Activated naive CD8-positive, alpha-beta T cell treated with anti-CD3 and anti-CD28 coated beads for 36 hours (primary cell): ENCODE results near the gene ASZ1. TPM values are rescaled to one million over a fixed set of nuclear protein-coding genes. Genes with fewer than 3 reads are reported as not detected.

ENCODE experiments used
- DNase-seq: peaks from one replicate; pipeline ENCODE4 v3.0.0; 2021
- H3K27ac Mint-ChIP-seq: one replicate; pipeline ENCODE4 v1.8.0; 2022; ENCODE audit warnings: mild to moderate bottlenecking, moderate library complexity, mixed read lengths
- H3K27me3 Mint-ChIP-seq: one replicate; pipeline ENCODE4 v1.8.0; 2022; ENCODE audit warnings: mild to moderate bottlenecking, mixed read lengths
- H3K36me3 Mint-ChIP-seq: one replicate; pipeline ENCODE4 v1.8.0; 2021; ENCODE audit warnings: mild to moderate bottlenecking, mixed read lengths
- H3K4me1 Mint-ChIP-seq: one replicate; pipeline ENCODE4 v1.8.0; 2021; ENCODE audit warnings: mixed read lengths
- H3K4me3 Mint-ChIP-seq: one replicate; pipeline ENCODE4 v1.8.0; 2022; ENCODE audit warnings: mild to moderate bottlenecking, moderate library complexity, mixed read lengths
- H3K9me3 Mint-ChIP-seq: one replicate; pipeline ENCODE4 v1.8.0; 2022; ENCODE audit warnings: mixed read lengths
- total RNA-seq, 2 experiments: library from RNA; stranded (reverse); gene quantifications; one replicate each; pipeline ENCODE4 v1.2.3, GENCODE V29; 2021

The ASZ1 gene
- total RNA-seq, 2 experiments from 2014 or later: not detected

DNA sequence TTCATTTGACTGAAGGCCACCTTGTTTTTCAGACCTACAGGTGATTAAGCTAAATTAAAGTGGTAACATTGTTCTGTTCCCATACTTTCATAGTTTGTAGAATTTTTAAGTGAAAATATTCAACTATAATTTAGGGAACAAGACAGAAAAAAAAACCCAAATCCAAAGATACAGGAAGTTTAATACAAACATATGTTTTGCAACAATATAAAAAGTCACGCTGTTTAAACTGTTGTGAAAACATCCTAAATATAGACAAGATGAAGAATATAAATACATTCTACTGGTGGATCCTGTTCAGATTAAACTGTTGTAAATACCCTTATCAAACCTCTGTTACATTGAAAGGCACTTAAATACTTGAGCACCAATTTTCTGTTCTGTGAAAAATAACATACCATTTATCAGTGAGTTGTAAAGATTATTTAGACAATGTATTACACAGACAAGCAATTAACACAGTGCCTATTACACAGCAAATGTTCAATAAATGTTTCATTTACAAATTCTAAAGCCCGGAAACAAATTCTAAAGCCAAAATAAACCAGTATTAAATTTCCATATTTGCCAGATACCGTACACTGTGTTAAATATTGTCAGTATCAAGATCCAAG, 14.2 kb downstream of the ASZ1 start:
- H3K27ac Mint-ChIP-seq: no peak overlapping the region
- H3K4me1 Mint-ChIP-seq: no peaks in the 10 kb centered on the region
- no peak for DNase-seq
- H3K4me3 Mint-ChIP-seq: no peak overlapping the region
- peaks cover 2% of the 10 kb centered on the region for H3K9me3 Mint-ChIP-seq
- H3K27me3 Mint-ChIP-seq: no peaks in the 10 kb centered on the region
- H3K36me3 Mint-ChIP-seq: no peaks in the 10 kb centered on the region

DNA sequence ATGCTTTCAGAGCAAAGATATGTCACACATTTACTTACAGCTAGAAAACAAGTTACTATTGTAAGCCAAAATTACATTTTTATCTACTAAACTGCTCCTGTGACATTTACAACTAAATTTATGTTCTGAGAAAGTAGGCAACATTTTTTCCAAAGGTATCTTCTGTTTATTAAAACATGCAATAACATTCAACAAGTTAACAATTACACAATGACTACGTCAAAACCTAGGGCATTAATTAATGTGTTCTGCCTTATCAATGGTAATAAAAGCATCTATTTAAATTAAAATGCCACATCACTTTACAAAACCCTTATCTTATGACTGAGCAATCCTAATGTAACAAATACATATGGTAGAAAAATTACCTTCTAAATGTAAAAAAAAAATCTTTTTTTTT, 14.9 kb downstream of the ASZ1 start:
- Mint-ChIP-seq H3K4me1 (no peaks in the 10 kb centered on the region), H3K36me3 (no peaks in the 10 kb centered on the region), H3K9me3 (peaks cover 2% of the 10 kb centered on the region), H3K4me3 (no peak overlapping the region), H3K27ac (no peak overlapping the region), H3K27me3 (no peaks in the 10 kb centered on the region)
- no peak for DNase-seq

DNA sequence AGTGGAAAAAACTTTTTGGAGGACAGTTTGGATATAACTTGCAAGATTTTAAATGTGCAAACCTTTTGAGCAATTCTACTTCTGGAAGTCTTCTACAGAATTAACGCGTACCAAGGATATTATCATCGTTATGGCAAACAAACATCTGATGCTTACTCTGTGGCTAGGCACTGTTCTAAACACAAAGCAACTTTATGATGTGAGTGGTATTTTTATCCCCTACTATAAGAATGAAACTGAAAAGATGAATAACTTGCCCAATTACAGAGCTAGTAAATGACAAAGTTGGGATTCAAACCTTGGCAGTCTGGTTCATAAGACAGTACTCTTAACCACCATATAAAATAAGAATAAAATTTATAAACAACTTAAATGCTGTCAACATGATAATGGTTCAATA, 15.8 kb downstream of the ASZ1 start:
- peaks cover 2% of the 10 kb centered on the region for H3K9me3 Mint-ChIP-seq
- no peaks in the 10 kb centered on the region for H3K36me3 Mint-ChIP-seq
- H3K4me3 Mint-ChIP-seq: no peak overlapping the region
- H3K4me1 Mint-ChIP-seq: no peaks in the 10 kb centered on the region
- H3K27ac Mint-ChIP-seq: no peak overlapping the region
- H3K27me3 Mint-ChIP-seq: no peaks in the 10 kb centered on the region
- no peak for DNase-seq

DNA sequence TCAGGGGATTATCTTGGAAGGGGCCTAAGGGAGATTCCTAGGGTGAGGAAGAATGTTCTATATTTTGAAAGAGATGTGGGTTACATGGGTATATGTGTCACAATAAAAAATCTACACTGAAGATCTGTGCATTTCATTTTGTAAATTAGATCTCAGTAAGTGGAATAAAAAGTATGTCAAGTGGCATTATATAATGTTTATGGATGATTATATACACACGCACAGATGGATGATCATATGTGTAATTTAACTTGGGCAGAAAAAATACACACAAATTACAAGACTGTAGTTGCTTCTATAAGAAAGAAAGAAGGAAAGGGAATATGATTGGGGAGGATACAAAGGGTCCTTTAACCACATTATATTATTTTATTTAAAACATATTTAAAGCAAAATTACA, 18.5 kb downstream of the ASZ1 start:
- Mint-ChIP-seq H3K27me3 (no peaks in the 10 kb centered on the region), H3K4me3 (no peak overlapping the region), H3K27ac (no peak overlapping the region), H3K4me1 (no peaks in the 10 kb centered on the region), H3K9me3 (no peaks in the 10 kb centered on the region), H3K36me3 (no peaks in the 10 kb centered on the region)
- DNase-seq: no peak

DNA sequence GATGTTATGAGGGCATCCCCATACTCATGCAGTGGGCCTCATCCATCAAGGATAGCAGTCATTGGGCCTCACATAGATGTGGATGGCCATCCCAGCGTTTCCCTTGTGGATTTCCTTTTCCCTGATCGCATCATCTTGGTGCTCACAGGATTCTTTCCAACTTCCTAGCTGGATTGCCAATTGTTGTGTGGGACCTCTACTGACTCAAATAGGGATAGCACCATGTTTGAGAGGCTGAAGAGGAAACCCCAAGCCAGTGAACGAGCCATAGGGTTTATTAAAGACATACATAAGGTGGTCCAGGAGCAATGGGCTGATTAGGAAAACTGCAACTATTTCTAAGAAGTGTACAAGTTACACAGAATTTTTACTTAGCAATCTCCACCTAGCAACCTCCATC, 21.8 kb downstream of the ASZ1 start:
- Mint-ChIP-seq H3K9me3 (no peaks in the 10 kb centered on the region), H3K27ac (no peak overlapping the region), H3K4me1 (no peaks in the 10 kb centered on the region), H3K36me3 (no peaks in the 10 kb centered on the region), H3K4me3 (no peak overlapping the region), H3K27me3 (no peaks in the 10 kb centered on the region)
- no peak for DNase-seq

DNA sequence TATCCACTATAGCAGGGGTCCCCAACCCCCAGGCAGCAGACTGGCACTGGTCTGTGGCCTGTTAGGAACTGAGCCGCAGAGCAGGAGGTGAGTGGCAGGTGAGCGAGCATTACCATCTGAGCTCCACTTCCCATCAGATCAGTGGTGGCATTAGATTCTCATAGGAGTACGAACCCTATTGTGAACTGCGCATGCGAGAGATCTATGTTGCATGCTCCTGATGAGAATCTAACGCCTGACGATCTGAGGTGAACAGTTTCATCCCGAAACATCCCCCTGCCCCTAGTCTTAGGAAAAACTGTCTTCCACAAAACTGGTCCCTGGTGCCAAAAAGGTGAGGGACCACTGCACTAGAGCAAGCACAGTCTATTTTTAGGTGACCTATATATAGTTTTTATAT, 23.6 kb downstream of the ASZ1 start:
- no peaks in the 10 kb centered on the region for H3K4me1 Mint-ChIP-seq
- no peak for DNase-seq
- H3K9me3 Mint-ChIP-seq: no peaks in the 10 kb centered on the region
- H3K27me3 Mint-ChIP-seq: no peaks in the 10 kb centered on the region
- H3K4me3 Mint-ChIP-seq: no peak overlapping the region
- no peaks in the 10 kb centered on the region for H3K36me3 Mint-ChIP-seq
- H3K27ac Mint-ChIP-seq: no peak overlapping the region

DNA sequence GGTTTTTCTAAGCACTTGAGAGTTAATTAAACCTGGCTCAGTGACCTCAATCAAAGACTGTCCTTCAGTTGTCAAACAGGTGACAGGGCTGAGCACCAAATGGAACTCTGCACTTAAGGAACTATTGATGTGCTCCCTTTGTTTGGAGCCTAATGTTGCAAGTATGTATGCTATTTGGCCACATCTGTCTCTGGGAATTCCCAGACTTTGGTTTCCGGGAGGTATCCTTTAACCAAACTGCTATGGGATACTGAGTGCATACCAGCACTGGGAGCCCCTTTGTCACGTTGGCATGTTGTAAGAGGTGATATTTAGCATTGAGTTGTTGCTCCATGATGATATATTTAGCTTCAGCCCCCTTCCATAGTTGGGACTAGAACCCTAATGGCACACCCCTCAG, 25.2 kb downstream of the ASZ1 start:
- Mint-ChIP-seq H3K9me3 (no peaks in the 10 kb centered on the region), H3K4me1 (no peaks in the 10 kb centered on the region), H3K36me3 (no peaks in the 10 kb centered on the region), H3K4me3 (no peak overlapping the region), H3K27ac (no peak overlapping the region), H3K27me3 (no peaks in the 10 kb centered on the region)
- no peak for DNase-seq

DNA sequence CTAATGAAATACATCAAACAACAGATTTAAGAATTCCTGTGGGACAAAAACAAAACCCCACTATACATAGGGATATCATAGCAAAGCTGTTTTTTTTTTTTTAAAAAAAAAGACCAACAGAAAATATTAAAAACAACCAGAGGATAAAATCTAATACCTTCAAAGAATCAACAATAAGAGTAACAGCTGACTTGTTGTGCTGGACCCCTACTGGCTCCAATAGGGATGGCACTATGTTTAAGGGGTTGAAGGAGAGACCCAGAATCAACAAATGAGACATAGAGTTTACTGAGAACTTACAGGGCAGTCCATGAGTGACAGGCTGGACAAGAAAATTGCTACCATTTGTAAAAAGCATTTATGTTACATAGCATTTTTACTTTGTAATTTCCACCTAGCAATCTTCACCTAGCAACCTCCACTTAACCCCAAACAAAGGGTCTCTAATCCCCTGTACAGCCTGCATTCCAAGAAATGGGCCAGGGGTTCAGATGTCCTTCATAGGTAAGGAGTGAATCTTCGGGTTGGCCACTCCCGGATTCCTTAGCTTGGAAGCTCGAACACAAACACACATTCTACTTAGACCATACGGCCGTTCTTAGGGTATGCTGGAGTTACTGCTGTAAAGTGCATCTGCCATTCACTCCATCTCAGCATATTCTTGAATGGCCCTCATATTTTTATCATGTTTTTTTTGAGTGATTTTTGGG, 25.8 kb downstream of the ASZ1 start:
- no peaks in the 10 kb centered on the region for H3K4me1 Mint-ChIP-seq
- H3K4me3 Mint-ChIP-seq: no peak overlapping the region
- no peak for DNase-seq
- H3K9me3 Mint-ChIP-seq: no peaks in the 10 kb centered on the region
- no peak overlapping the region for H3K27ac Mint-ChIP-seq
- no peaks in the 10 kb centered on the region for H3K36me3 Mint-ChIP-seq
- no peaks in the 10 kb centered on the region for H3K27me3 Mint-ChIP-seq

DNA sequence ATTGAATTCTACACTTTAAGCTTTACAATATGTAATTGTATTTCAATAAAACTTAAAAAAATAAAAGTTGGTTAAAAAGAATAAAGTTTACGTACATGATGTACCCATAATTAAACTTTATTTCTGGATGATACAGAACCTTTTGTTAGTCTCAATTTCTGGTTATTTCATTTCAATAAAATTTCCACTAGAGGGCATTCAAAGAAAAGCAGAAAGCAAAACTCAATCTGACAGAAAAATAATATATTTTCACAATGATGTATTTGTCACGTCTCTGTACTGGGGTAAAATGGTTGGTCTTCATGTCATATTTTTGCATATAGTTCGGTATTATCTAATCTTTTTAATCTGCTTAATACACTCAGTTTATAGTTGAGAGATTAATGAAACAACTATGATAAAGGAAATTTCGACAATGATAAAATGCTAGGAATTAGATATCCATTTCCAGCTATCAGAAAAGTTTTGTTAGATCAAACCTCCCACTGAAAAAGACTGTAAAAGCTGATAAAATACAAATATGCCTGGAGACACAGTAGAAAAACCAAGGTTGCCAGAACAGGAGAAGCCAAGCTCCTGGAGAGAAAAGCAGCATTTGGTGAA, 27.4 kb downstream of the ASZ1 start:
- Mint-ChIP-seq H3K9me3 (no peaks in the 10 kb centered on the region), H3K36me3 (no peaks in the 10 kb centered on the region), H3K4me1 (no peaks in the 10 kb centered on the region), H3K27me3 (no peaks in the 10 kb centered on the region), H3K27ac (no peak overlapping the region), H3K4me3 (no peak overlapping the region)
- no peak for DNase-seq

DNA sequence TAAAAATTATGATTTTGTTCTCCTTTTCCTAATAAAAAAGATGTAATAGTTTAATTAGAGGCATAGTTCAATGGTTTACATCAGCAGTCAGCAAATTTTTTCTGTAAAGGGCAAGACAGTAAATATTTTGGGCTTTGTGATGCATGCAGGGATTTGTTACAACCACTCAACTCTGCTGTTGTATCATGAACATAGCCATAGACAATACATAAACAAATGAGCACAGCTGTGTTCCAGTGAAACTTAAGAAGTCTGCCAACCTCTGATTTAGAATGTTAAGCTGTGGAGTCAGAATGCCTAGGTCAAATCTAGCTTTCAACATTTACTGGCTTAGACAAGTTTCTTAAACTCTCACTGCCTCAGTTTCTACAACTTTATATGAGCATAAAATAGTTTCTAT, 31.6 kb downstream of the ASZ1 start:
- DNase-seq: no peak
- H3K9me3 Mint-ChIP-seq: no peaks in the 10 kb centered on the region
- no peaks in the 10 kb centered on the region for H3K36me3 Mint-ChIP-seq
- no peaks in the 10 kb centered on the region for H3K27me3 Mint-ChIP-seq
- H3K4me1 Mint-ChIP-seq: no peaks in the 10 kb centered on the region
- H3K27ac Mint-ChIP-seq: no peak overlapping the region
- H3K4me3 Mint-ChIP-seq: no peak overlapping the region

DNA sequence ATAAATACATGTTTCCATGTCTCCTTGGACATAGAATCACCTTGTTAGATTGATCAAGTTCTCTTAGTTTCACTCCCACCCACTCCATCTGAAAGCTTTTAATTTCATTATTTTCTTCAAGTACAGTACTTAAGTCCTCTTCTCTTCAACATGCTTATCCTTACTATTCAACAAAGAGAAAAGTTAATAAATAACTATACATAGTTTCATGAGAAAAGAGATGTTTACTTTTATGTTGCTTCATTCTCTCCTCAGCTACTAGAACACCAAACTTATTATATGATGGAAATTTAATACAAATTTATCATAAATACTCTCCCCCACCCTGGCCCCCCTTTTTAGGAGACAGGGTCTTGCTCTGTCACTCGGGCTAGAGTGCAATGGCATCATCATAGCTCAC, 33.5 kb downstream of the ASZ1 start:
- Mint-ChIP-seq H3K27me3 (no peaks in the 10 kb centered on the region), H3K36me3 (no peaks in the 10 kb centered on the region), H3K4me3 (no peak overlapping the region), H3K27ac (no peak overlapping the region), H3K4me1 (no peaks in the 10 kb centered on the region), H3K9me3 (peaks cover 3% of the 10 kb centered on the region)
- no peak for DNase-seq

DNA sequence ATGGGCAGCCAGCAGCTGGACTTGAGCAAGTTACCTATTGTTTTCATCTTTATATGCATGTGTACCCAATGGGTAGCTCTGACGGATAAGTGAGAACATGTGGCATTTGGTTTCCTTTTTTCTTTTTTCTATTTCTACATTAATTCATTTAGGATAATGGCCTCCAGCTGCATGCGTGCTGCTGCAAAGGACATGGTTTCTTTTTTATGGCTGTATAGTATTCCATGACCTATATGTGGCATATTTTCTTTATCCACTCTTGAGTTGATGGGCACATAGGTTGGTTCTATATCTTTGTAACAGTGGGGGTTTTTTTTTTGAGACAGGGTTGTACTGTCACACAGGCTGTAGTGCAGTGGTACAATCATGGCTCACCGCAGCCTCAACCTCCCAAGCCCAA, 37.4 kb downstream of the ASZ1 start:
- Mint-ChIP-seq H3K9me3 (peaks cover 15% of the 10 kb centered on the region), H3K36me3 (no peaks in the 10 kb centered on the region), H3K4me1 (no peaks in the 10 kb centered on the region), H3K4me3 (no peak overlapping the region), H3K27me3 (no peaks in the 10 kb centered on the region), H3K27ac (no peak overlapping the region)
- DNase-seq: no peak

DNA sequence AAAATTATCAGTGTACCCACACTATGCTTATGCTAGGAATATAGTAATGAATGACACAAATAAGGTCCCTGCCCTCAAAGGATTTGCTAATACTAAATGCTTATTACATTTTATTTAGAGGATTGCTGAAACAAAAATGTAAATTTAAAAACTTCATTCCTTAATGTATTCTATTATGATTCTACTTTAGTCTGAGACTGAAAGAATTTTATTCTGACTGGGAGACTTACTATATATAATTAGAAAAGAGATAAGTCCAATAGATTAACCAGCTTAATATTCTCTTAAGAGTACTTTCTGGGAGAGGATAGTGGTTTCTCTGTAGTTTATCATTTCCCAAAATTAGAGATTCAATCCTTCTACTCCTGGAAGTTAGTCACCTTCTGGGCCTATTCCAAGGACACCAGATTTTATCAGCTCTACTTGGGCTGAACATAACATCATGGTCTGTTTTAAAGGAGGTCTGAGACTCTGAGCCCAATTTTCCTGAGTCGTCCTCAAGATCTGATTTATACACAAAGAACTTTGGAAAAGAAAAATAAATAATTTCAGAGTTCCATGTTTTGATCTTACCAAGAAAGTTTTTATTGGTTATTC, 41.1 kb downstream of the ASZ1 start:
- H3K9me3 Mint-ChIP-seq: peaks cover 15% of the 10 kb centered on the region
- H3K36me3 Mint-ChIP-seq: no peaks in the 10 kb centered on the region
- H3K27me3 Mint-ChIP-seq: no peaks in the 10 kb centered on the region
- H3K27ac Mint-ChIP-seq: no peak overlapping the region
- DNase-seq: no peak
- H3K4me3 Mint-ChIP-seq: no peak overlapping the region
- no peaks in the 10 kb centered on the region for H3K4me1 Mint-ChIP-seq

DNA sequence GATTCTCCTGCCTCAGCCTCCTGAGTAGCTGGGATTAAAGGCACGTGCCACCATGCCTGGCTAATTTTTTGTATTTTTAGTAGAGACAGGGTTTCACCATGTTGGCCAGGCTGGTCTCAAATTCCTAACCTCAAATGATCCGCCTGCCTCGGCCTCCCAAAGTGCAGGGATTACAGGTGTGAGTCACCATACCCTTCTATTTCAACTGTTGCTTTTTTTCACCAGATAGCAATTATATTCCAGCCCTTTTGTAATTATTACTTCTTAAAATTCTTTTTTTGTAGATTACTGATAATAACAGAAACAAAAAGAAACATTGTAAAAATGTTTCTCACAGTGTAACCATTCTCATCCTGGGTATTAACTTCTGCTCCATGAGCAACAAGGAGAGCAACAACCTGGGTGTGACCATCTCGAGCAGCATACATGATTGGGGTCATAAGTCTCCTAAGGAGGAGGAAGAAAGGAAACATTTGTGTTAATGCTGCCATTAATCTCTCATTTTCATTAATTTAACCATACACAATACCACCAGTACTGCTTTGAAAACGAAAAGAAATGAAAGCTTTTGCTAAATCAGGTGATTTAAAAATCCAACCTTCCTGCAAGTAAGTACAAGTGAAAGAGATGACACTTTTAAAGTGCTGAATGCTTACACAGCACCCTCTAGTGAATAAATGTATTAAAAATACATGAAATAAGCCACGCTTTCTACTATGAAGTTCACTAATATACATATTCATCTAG, 41.8 kb downstream of the ASZ1 start:
- Mint-ChIP-seq H3K27ac (no peak overlapping the region), H3K4me3 (no peak overlapping the region), H3K4me1 (no peaks in the 10 kb centered on the region), H3K9me3 (peaks cover 15% of the 10 kb centered on the region), H3K36me3 (no peaks in the 10 kb centered on the region), H3K27me3 (no peaks in the 10 kb centered on the region)
- DNase-seq: no peak

DNA sequence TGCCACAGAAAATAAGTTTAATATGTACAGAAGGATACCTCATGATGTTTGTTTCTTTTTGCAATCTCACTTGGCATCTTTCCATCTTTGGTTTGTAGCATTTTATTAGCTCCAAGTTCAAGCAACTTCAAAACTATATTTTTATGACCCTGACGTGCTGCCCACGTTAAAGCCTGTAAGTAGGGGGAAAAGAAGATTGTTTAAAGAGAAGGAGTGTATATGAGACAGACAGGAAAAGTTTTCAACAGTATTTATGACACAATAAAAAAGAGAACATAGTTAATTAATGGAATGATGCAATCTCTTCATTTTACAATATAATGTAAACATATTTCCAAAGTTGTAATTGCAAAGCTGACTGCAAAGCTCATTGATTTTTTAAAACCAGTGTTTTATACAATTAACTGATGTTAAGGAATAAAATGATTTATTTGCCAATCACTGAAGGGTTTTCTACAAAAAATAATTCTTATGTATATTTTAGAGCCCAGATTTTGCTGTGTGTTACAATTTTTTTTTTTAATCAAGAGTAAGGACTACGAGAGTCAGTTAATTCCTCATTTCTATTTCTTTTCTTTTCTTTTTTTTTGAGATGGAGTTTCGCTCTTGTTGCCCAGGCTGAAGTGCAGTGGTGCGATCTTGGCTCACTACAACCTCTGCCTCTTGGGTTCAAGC, 42.5 kb downstream of the ASZ1 start:
- Mint-ChIP-seq H3K4me3 (no peak overlapping the region), H3K4me1 (no peaks in the 10 kb centered on the region), H3K9me3 (peaks cover 15% of the 10 kb centered on the region), H3K27me3 (no peaks in the 10 kb centered on the region), H3K27ac (no peak overlapping the region), H3K36me3 (no peaks in the 10 kb centered on the region)
- DNase-seq: no peak
